SK-N-SH (cell line): ENCODE measurements around the gene RABGAP1L. TPM values are rescaled to one million over a fixed set of nuclear protein-coding genes. Genes with fewer than 3 reads are reported as not detected.

Source experiments
- CTCF ChIA-PET: fragments of 300-600, 350-600 bp; formaldehyde crosslinking; extraction: SDS; loops from one replicate; lab custom pipeline; 2021; lab: Yijun Ruan, JAX
- POLR2A ChIA-PET: fragments of 350-600 bp; sonication (Branson Sonifier 250); formaldehyde crosslinking; extraction: SDS; loops from one replicate; lab custom pipeline; 2020; ENCODE audit warnings: antibody characterized with exemption, inconsistent platforms; lab: Yijun Ruan, JAX
- DNase-seq: peaks from one replicate; pipeline ENCODE4 v3.0.0; 2012
- H2AFZ ChIP-seq: fragments of 200-600 bp; sonication (generic); 2 replicates; pipeline ENCODE4 v1.8.1; 2016; ENCODE audit warnings: antibody characterized with exemption, mild to moderate bottlenecking, low read depth
- H3F3A ChIP-seq: fragments of 200-600 bp; sonication (generic); replicated peaks from 2 replicates; pipeline ENCODE3; 2016; ENCODE audit warnings: antibody characterized with exemption, mild to moderate bottlenecking; ENCODE audit not compliant: insufficient read depth
- H3K27ac ChIP-seq, 2 experiments: fragments of 200-500 bp in 1 of 2; fragments of 200-600 bp in 1 of 2; sonication (Bioruptor generic) in 1 of 2; sonication (generic), shearing (Covaris generic) in 1 of 2; 2 replicates each; pipeline versions ENCODE4 v1.5.1 to v1.6.1; 2014 to 2016; ENCODE audit warnings: low read depth in 2 of 2, inconsistent platforms in 1 of 2, low read length in 1 of 2, mild to moderate bottlenecking in 1 of 2, mixed read lengths in 1 of 2
- H3K27me3 ChIP-seq: fragments of 200-600 bp; sonication (generic), shearing (Covaris generic); 2 replicates; pipeline ENCODE4 v1.6.1; 2016; ENCODE audit warnings: mixed run types; ENCODE audit not compliant: insufficient read depth
- H3K36me3 ChIP-seq, 2 experiments: fragments of 200-500 bp in 1 of 2; fragments of 200-600 bp in 1 of 2; sonication (Bioruptor generic) in 1 of 2; sonication (generic) in 1 of 2; replicated peaks in 1 of 2; 2 replicates each; pipeline versions ENCODE3 to v1.5.1; 2014 to 2016; ENCODE audit warnings: low read length in 1 of 2, mild to moderate bottlenecking in 1 of 2; ENCODE audit not compliant: insufficient read depth in 2 of 2, control insufficient read depth in 1 of 2
- H3K4me1 ChIP-seq, 2 experiments: fragments of 200-500 bp in 1 of 2; fragments of 200-600 bp in 1 of 2; sonication (Bioruptor generic) in 1 of 2; sonication (generic), shearing (Covaris generic) in 1 of 2; 2 replicates each; pipeline versions ENCODE4 v1.5.1 to v1.6.1; 2014 to 2016; ENCODE audit warnings: low read depth in 1 of 2, low read length in 1 of 2, mixed run types in 1 of 2; ENCODE audit not compliant: insufficient read depth in 2 of 2, control insufficient read depth in 1 of 2
- H3K4me2 ChIP-seq: fragments of 200-600 bp; sonication (generic), shearing (Covaris generic); 2 replicates; pipeline ENCODE4 v1.6.1; 2017; ENCODE audit warnings: mixed run types
- H3K4me3 ChIP-seq, 2 experiments: fragments of 200-500 bp in 1 of 2; fragments of 200-600 bp in 1 of 2; sonication (Bioruptor generic) in 1 of 2; sonication (generic), shearing (Covaris generic) in 1 of 2; 2 replicates each; pipeline versions ENCODE4 v1.5.1 to v1.8.1; 2014 to 2016; ENCODE audit warnings: low read depth in 2 of 2, inconsistent platforms in 1 of 2, low read length in 1 of 2, mild to moderate bottlenecking in 1 of 2, mixed read lengths in 1 of 2, moderate library complexity in 1 of 2
- H3K79me2 ChIP-seq: fragments of 200-600 bp; sonication (generic); 2 replicates; pipeline ENCODE4 v1.8.1; 2017; ENCODE audit warnings: mild to moderate bottlenecking; ENCODE audit not compliant: insufficient read depth
- H3K9ac ChIP-seq: fragments of 200-600 bp; sonication (generic); 2 replicates; pipeline ENCODE4 v1.6.1; 2017; ENCODE audit warnings: mixed run types
- H3K9me2 ChIP-seq: fragments of 200-600 bp; sonication (generic); 2 replicates; pipeline ENCODE4 v1.6.1; 2017; ENCODE audit warnings: mixed run types
- H3K9me3 ChIP-seq: fragments of 200-600 bp; sonication (generic); 2 replicates; pipeline ENCODE4 v1.6.1; 2017; ENCODE audit warnings: mixed run types, mild to moderate bottlenecking, moderate library complexity
- H4K20me1 ChIP-seq: fragments of 200-600 bp; sonication (generic); 2 replicates; pipeline ENCODE4 v1.6.1; 2017; ENCODE audit warnings: mild to moderate bottlenecking, mixed run types; ENCODE audit not compliant: insufficient read depth
- CTCF ChIP-seq: fragments of 200-600 bp; sonication (generic); IDR thresholded peaks from 2 replicates; pipeline ENCODE4 v1.6.1; 2017; ENCODE audit warnings: antibody characterized with exemption, mild to moderate bottlenecking, moderate library complexity
- ELF1 ChIP-seq: IDR thresholded peaks from 2 replicates; pipeline ENCODE4 v1.4.0; 2012
- FOSL2 ChIP-seq: IDR thresholded peaks from 2 replicates; pipeline ENCODE4 v1.4.0; 2012; ENCODE audit warnings: low read depth, mild to moderate bottlenecking, moderate library complexity, borderline replicate concordance
- FOXM1 ChIP-seq: IDR thresholded peaks from 2 replicates; pipeline ENCODE4 v1.4.0; 2012; ENCODE audit warnings: low read depth, mild to moderate bottlenecking
- GATA2 ChIP-seq: sonication (generic); formaldehyde crosslinking; IDR thresholded peaks from 2 replicates; pipeline ENCODE4 v1.5.0; 2020; ENCODE audit warnings: mild to moderate bottlenecking, missing genetic modification reagents
- JUND ChIP-seq: IDR thresholded peaks from 2 replicates; pipeline ENCODE4 v1.4.0; 2012
- MAX ChIP-seq: IDR thresholded peaks from 2 replicates; pipeline ENCODE4 v1.4.0; 2012; ENCODE audit warnings: low read depth
- RCOR1 ChIP-seq: fragments of 150-350 bp; IDR thresholded peaks from 2 replicates; pipeline ENCODE4 v1.6.1; 2017; ENCODE audit warnings: antibody characterized with exemption, low read length
- REST ChIP-seq: IDR thresholded peaks from 2 replicates; pipeline ENCODE4 v1.6.1; 2012; ENCODE audit warnings: mild to moderate bottlenecking, low read depth, low read length, moderate library complexity
- SMC3 ChIP-seq: IDR thresholded peaks from 2 replicates; pipeline ENCODE4 v1.6.1; 2012; ENCODE audit warnings: low read depth, low read length, improper control_type of control experiment
- ZBTB33 ChIP-seq: IDR thresholded peaks from 2 replicates; pipeline ENCODE4 v1.4.0; 2012; ENCODE audit warnings: low read depth, borderline replicate concordance
- polyA plus RNA-seq, 3 experiments: library from polyadenylated mRNA; depleted of rRNA; stranded (reverse); fragments of >200 nt; gene quantifications; 2 replicates each; pipeline ENCODE4 v1.2.3, GENCODE V29; 2012

Gene RABGAP1L
- polyA plus RNA-seq, 1 of the 3 experiments (the other 2 are of a cell fraction): 7.2 TPM

GRCh38 chr1:174198202-174198601 is 38.9 kb downstream of the RABGAP1L start:
- no peak for DNase-seq
- POLR2A ChIA-PET: no interaction called here
- no peak overlapping the region for H3K4me3 ChIP-seq
- H2AFZ ChIP-seq: no peak overlapping the region
- no peak overlapping the region for H3K9ac ChIP-seq
- CTCF ChIA-PET: no interaction called here
- H3K9me3 ChIP-seq: no peaks in the 10 kb centered on the region
- H3F3A ChIP-seq: no peaks in the 10 kb centered on the region
- no peaks in the 10 kb centered on the region for H3K27me3 ChIP-seq
- no peak for TF ChIP-seq MAX
- no peak for TF ChIP-seq REST
- no peak for TF ChIP-seq GATA2 (CRISPR knock-in tag)
- no peak for TF ChIP-seq JUND
- TF ChIP-seq ELF1: no peak
- TF ChIP-seq ZBTB33: no peak
- no peak for TF ChIP-seq FOSL2
- no peak for TF ChIP-seq RCOR1
- TF ChIP-seq SMC3: no peak
- no peak for TF ChIP-seq CTCF
- no peak for TF ChIP-seq FOXM1
- H3K9me2 ChIP-seq: no peaks in the 10 kb centered on the region
- peaks cover 2% of the 10 kb centered on the region; the same call in 1 of the 2 replicates for H3K79me2 ChIP-seq
- peaks cover 0 to 4% of the 10 kb centered on the region in 2 experiments for H3K36me3 ChIP-seq
- H3K4me2 ChIP-seq: no peak overlapping the region
- H3K27ac ChIP-seq: no peak overlapping the region
- H4K20me1 ChIP-seq: no peaks in the 10 kb centered on the region
- no peaks in the 10 kb centered on the region; a peak in 1 of 4 replicates for H3K4me1 ChIP-seq
